PC-9 (cell line): Measurements from ENCODE around the gene SH3TC1.

Experiments used
- CTCF ChIP-seq: fragments of 200-600 bp; sonication (generic); conservative IDR thresholded peaks from 2 replicates; pipeline ENCODE4 v1.6.1; 2017; ENCODE audit warnings: mixed run types, antibody characterized with exemption, mild to moderate bottlenecking, moderate library complexity
- EZH2 ChIP-seq: fragments of 200-600 bp; sonication (generic); IDR thresholded peaks from 2 replicates; pipeline ENCODE4 v1.8.0; 2017; ENCODE audit warnings: antibody characterized with exemption, low read depth

- peak; percentile 81 for TF ChIP-seq CTCF
- TF ChIP-seq EZH2 = no peak
These were observed 68.0 kb downstream of the SH3TC1 start for GRCh38 chr4:8267077-8267476.
